C4-2B (cell line): ENCODE results near the gene ADAM22.

Experiments
- CTCF ChIP-seq: fragments of 450-650 bp; conservative IDR thresholded peaks from 2 replicates; pipeline ENCODE4 v1.5.1; 2017; ENCODE audit warnings: mild to moderate bottlenecking
- ZFX ChIP-seq: fragments of 450-650 bp; IDR thresholded peaks from 2 replicates; pipeline ENCODE4 v1.6.1; 2017

- TF ChIP-seq CTCF (no peak), ZFX (no peak)
Observed at GRCh38 chr7:88111954-88112471, 178.0 kb downstream of the ADAM22 start.
